PC-9 (cell line): Measurements from ENCODE around the gene SHH. TPM values are rescaled to one million over a fixed set of nuclear protein-coding genes. Genes with fewer than 3 reads are reported as not detected.
"Not testable (repeated sequence)": the region's sequence is repeated elsewhere in the genome, so short reads cannot be mapped to it uniquely, and the experiment has no call there.

Experiments
- BruUV-seq: library from RNA; stranded (reverse); fragments of 400-500 nt; replicated peaks from 2 replicates; lab custom pipeline; 2021; lab: Mats Ljungman, UMichigan
- CTCF ChIA-PET: fragments of 300-600 bp; sonication (Branson Sonifier 250); formaldehyde crosslinking; loops from one replicate; lab custom pipeline; 2022; ENCODE audit warnings: antibody characterized with exemption; lab: Charles Lee
- POLR2A ChIA-PET: fragments of 300-600 bp; sonication (Branson Sonifier 250); formaldehyde crosslinking; loops from one replicate; lab custom pipeline; 2022; ENCODE audit warnings: antibody characterized with exemption; ENCODE audit not compliant: unreplicated experiment; lab: Charles Lee
- DNase-seq, 2 experiments: peaks; one replicate each; pipeline versions ENCODE4 v3.0.0 to v3.0.0-alpha.2; 2015 to 2022; ENCODE audit warnings: mixed read lengths in 1 of 2
- H2AFZ ChIP-seq: fragments of 200-600 bp; sonication (generic); 2 replicates; pipeline ENCODE4 v1.8.1; 2017; ENCODE audit warnings: antibody characterized with exemption
- H3F3A ChIP-seq: fragments of 200-600 bp; sonication (generic); 2 replicates; pipeline ENCODE4 v1.8.1; 2017; ENCODE audit warnings: antibody characterized with exemption, mild to moderate bottlenecking, low read depth; ENCODE audit not compliant: insufficient read depth
- H3K27ac ChIP-seq: fragments of 200-600 bp; sonication (generic); 2 replicates; pipeline ENCODE4 v1.6.1; 2016; ENCODE audit warnings: mixed run types
- H3K27me3 ChIP-seq: fragments of 200-600 bp; sonication (generic); 2 replicates; pipeline ENCODE4 v1.6.1; 2016; ENCODE audit warnings: low read depth, mixed run types; ENCODE audit not compliant: insufficient read depth
- H3K36me3 ChIP-seq: fragments of 200-600 bp; sonication (generic); 2 replicates; pipeline ENCODE4 v1.6.1; 2016; ENCODE audit warnings: low read depth, mixed run types
- H3K4me1 ChIP-seq: fragments of 200-600 bp; sonication (generic); replicated peaks from 2 replicates; pipeline ENCODE4 v1.6.1; 2016; ENCODE audit warnings: mixed run types; ENCODE audit not compliant: insufficient read depth
- H3K4me2 ChIP-seq: fragments of 200-600 bp; sonication (generic); 2 replicates; pipeline ENCODE4 v1.6.1; 2017; ENCODE audit warnings: mixed run types
- H3K4me3 ChIP-seq: fragments of 200-600 bp; sonication (generic); 2 replicates; pipeline ENCODE4 v1.6.1; 2016; ENCODE audit warnings: mixed run types
- H3K79me2 ChIP-seq: fragments of 200-600 bp; sonication (generic); 2 replicates; pipeline ENCODE4 v1.6.1; 2017; ENCODE audit warnings: low read depth, mixed run types
- H3K9me2 ChIP-seq: fragments of 200-600 bp; sonication (generic); 2 replicates; pipeline ENCODE4 v1.8.1; 2017; ENCODE audit warnings: mild to moderate bottlenecking; ENCODE audit not compliant: insufficient read depth
- H3K9me3 ChIP-seq: fragments of 200-600 bp; sonication (generic); 2 replicates; pipeline ENCODE4 v1.8.1; 2016; ENCODE audit warnings: low read depth; ENCODE audit not compliant: insufficient read depth
- H4K20me1 ChIP-seq: fragments of 200-600 bp; sonication (generic); 2 replicates; pipeline ENCODE4 v1.8.1; 2017; ENCODE audit not compliant: insufficient read depth
- CTCF ChIP-seq: fragments of 200-600 bp; sonication (generic); conservative IDR thresholded peaks from 2 replicates; pipeline ENCODE4 v1.6.1; 2017; ENCODE audit warnings: mixed run types, antibody characterized with exemption, mild to moderate bottlenecking, moderate library complexity
- EZH2 ChIP-seq: fragments of 200-600 bp; sonication (generic); IDR thresholded peaks from 2 replicates; pipeline ENCODE4 v1.8.0; 2017; ENCODE audit warnings: antibody characterized with exemption, low read depth
- intact Hi-C: fragments of 100-400 bp; cut with micrococcal nuclease; formaldehyde crosslinking; loops from one replicate; pipeline ENCODE4 v1.10.0; 2022; ENCODE audit not compliant: unreplicated experiment
- total RNA-seq: library from RNA; stranded (reverse); gene quantifications from 2 replicates; pipeline ENCODE4 v1.2.3, GENCODE V29; 2021

Gene SHH
- total RNA-seq, 1 experiment from 2014 or later, result not detected

DNA sequence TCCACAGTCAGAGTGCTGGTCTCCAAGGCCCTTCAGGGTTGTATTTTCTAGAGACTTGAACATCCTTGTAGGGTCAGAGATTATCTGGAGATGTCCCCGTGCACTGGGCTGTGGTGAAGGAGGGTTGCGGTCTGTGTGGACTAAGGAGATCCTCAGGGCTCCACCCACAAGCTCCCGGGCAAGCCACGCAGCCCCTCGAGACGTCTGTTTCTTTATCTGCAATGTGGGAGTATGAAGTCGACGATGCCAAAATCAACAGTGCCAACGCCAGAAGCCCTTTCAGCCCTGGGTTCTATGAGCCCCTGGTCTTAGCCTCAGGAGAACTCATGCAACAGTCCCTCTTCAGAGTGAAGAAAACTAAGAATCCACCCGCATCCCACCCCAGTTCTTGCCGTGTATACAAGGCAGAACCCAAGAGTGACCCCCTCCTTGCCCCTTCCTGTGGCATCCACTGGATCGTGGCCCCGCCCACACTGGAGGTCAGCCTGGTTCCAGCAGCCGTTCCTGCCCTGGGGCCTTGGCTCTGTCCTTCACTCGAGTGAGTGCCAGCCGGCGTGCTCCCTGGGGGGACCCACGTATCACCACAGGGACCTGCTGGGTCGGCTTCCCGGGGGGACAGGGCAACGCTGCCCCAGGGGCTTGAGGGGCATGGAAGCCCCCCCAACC lies 6.0 kb upstream of the SHH start:
- ChIA-PET CTCF (no interaction called here), POLR2A (no interaction called here)
- TF ChIP-seq CTCF (no peak), EZH2 (no peak)
- Histone ChIP-seq H3K9me2 (no peaks in the 10 kb centered on the region), H3K4me3 (no peak overlapping the region), H3F3A (no peaks in the 10 kb centered on the region), H3K36me3 (no peaks in the 10 kb centered on the region), H2AFZ (no peak overlapping the region), H3K27me3 (no peaks in the 10 kb centered on the region), H3K4me1 (peaks cover 22% of the 10 kb centered on the region), H3K9me3 (no peaks in the 10 kb centered on the region), H3K4me2 (no peak overlapping the region), H3K79me2 (no peaks in the 10 kb centered on the region), H4K20me1 (no peaks in the 10 kb centered on the region), H3K27ac (no peak overlapping the region)
- intact Hi-C loops, result no loop called here
- BruUV-seq, result no TSS peak
- DNase-seq, result no peak

DNA sequence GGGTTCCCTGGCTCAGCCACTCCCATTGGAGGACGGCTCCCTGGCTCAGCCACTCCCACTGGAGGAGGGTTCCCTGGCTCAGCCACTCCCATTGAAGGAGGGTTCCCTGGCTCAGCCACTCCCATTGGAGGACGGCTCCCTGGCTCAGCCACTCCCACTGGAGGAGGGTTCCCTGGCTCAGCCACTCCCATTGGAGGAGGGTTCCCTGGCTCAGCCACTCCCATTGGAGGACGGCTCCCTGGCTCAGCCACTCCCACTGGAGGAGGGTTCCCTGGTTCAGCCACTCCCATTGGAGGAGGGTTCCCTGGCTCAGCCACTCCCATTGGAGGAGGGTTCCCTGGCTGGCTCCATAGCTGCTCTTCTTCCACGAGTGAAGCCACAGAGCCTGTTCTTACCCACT lies 5.3 kb upstream of the SHH start:
- H3K9me3 ChIP-seq, BruUV-seq, intact Hi-C loops, H3K27ac ChIP-seq, H3K4me2 ChIP-seq, POLR2A ChIA-PET, H3K36me3 ChIP-seq, H3K79me2 ChIP-seq, DNase-seq, H4K20me1 ChIP-seq, CTCF ChIA-PET, H3F3A ChIP-seq, H3K9me2 ChIP-seq, H3K27me3 ChIP-seq, H2AFZ ChIP-seq, H3K4me3 ChIP-seq: not testable (repeated sequence)
- H3K4me1 ChIP-seq, result peaks cover 25% of the 10 kb centered on the region

DNA sequence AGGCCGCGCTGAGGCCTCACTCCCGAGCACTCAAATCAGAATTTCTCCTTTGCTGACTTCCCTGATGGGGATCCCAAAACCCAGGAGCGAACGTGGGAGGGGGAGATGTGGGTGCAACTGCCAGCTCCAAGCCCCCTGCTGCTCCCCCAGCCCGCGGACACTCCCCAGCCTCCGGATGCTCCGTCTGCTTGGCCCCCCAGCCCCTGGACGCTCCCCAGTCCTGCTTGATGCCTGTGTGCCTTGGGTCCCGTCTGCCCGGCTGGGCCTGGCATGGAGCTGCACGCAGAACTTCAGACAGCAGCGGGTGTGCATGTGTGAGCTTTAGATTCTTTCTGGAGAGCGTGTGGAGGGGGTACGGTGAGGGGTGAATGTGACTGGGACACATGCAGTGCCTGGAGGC lies 4.7 kb upstream of the SHH start:
- H3K27ac ChIP-seq, result no peak overlapping the region
- peaks cover 31% of the 10 kb centered on the region for H3K4me1 ChIP-seq
- ChIA-PET CTCF (interaction anchor here (0.6 kb wide), 1 partner anchor 623 kb away, joined by 3 read pairs; no protein-coding TSS in a partner anchor), POLR2A (no interaction called here)
- no peak overlapping the region for H3K4me2 ChIP-seq
- H4K20me1 ChIP-seq, result no peaks in the 10 kb centered on the region
- H3K9me3 ChIP-seq, result no peaks in the 10 kb centered on the region
- DNase-seq, result no peak
- H3F3A ChIP-seq, result no peaks in the 10 kb centered on the region
- no peaks in the 10 kb centered on the region for H3K79me2 ChIP-seq
- intact Hi-C loops, result no loop called here
- no peaks in the 10 kb centered on the region for H3K9me2 ChIP-seq
- no peak overlapping the region for H2AFZ ChIP-seq
- no peaks in the 10 kb centered on the region for H3K27me3 ChIP-seq
- H3K36me3 ChIP-seq, result no peaks in the 10 kb centered on the region
- H3K4me3 ChIP-seq, result no peak overlapping the region
- BruUV-seq, result no TSS peak
- no peak for TF ChIP-seq CTCF
- TF ChIP-seq EZH2, result no peak

GRCh38 chr7:155816192-155816508 lies 3.9 kb upstream of the SHH start:
- no peaks in the 10 kb centered on the region for H3K79me2 ChIP-seq
- H3K4me2 ChIP-seq, result no peak overlapping the region
- H3K27ac ChIP-seq, result no peak overlapping the region
- CTCF ChIA-PET, result interaction anchor here (0.6 kb wide), 1 partner anchor 622 kb away, joined by 3 read pairs; no protein-coding TSS in a partner anchor
- DNase-seq, result no peak
- no peaks in the 10 kb centered on the region for H3K27me3 ChIP-seq
- intact Hi-C loops, result no loop called here
- H3K4me1 ChIP-seq, result peaks cover 39% of the 10 kb centered on the region
- POLR2A ChIA-PET, result interaction anchor here (0.5 kb wide), 1 partner anchor 406 kb away, joined by 3 read pairs; no protein-coding TSS in a partner anchor
- no TSS peak for BruUV-seq
- H3K4me3 ChIP-seq, result no peak overlapping the region
- TF ChIP-seq EZH2, result no peak
- no peak for TF ChIP-seq CTCF
- no peaks in the 10 kb centered on the region for H3K9me3 ChIP-seq
- no peak overlapping the region for H2AFZ ChIP-seq
- H3K36me3 ChIP-seq, result no peaks in the 10 kb centered on the region
- H4K20me1 ChIP-seq, result no peaks in the 10 kb centered on the region
- no peaks in the 10 kb centered on the region for H3K9me2 ChIP-seq
- H3F3A ChIP-seq, result no peaks in the 10 kb centered on the region
